Fibroblast of peridontal ligament (primary cell): ENCODE data around the gene SLC16A3.
"Not testable (repeated sequence)": the region's sequence is repeated elsewhere in the genome, so short reads cannot be mapped to it uniquely, and the experiment has no call there.

Source experiments
- DNase-seq: peaks from one replicate; pipeline ENCODE4 v3.0.0-alpha.2; 2010; ENCODE audit errors: extremely low read depth

Gene SLC16A3

DNA sequence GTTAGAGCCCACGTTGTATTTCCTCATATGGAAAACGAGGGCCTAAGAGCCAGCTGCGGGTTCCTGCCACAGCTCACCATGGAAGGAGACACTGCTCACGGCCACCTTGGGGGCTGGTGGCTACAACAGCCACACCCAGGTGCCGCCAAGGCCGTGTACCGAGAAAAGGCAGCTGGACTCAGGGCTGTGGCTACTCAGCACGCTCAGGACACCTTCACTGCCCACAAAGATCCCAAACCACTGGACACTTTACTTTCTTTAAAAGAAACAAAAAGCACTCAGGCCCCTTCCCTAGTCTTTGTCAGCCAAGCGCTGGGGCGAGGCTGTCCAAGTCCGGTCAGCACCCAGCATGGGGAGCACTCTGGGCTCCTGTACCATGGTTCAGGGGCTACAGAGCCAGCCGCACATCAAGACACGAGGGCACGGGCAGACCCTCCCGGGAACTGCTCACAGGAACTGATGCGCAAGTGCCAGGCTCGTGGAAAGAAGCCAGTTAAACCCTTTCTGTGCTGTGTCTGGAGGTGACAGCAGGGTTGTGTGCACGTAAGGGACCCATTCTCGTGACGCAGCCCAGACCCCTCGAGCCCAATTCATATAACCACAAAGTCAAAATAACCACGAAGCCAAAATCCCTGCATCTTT is 18.5 kb downstream of the SLC16A3 start:
- DNase-seq: no peak

DNA sequence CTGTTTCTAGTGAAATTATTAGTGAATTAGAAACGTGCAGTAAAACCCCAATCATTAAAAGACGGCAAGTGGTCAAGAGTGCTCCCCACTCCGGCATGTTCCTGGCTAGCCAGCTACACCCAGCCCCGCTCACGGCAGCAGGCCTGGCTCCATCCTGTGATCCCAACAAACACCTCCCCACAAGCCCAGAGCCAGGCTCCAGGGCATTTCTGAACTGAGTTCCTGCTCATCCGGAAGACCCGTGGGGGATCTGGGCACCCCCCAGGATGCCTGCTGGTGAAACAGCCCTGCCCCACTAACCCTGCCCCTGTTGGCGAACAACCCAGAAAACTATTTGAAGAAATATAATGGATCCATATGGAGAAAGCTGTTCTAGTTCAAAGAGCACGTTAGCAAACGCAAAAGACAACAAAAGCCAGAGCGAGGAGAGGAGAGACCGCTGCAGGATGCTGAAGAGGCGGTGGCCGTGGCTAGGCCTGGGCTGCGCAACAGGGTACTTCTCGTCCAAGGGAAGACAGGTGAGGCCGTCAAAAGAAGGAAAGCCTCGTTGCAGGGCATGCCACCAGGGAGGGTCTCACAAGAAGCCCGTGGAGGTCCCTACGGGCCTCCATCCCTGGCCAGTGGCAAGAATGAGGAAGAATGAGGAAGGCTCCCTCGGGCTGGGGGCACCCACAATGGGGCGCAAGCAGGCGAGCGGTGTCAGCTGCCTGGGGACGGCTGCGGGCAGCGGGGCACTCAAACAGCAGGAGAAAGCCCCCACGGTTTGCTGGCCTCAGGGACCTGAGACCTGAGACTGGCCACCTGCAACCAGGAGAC is 19.2 kb downstream of the SLC16A3 start:
- no peak for DNase-seq

DNA sequence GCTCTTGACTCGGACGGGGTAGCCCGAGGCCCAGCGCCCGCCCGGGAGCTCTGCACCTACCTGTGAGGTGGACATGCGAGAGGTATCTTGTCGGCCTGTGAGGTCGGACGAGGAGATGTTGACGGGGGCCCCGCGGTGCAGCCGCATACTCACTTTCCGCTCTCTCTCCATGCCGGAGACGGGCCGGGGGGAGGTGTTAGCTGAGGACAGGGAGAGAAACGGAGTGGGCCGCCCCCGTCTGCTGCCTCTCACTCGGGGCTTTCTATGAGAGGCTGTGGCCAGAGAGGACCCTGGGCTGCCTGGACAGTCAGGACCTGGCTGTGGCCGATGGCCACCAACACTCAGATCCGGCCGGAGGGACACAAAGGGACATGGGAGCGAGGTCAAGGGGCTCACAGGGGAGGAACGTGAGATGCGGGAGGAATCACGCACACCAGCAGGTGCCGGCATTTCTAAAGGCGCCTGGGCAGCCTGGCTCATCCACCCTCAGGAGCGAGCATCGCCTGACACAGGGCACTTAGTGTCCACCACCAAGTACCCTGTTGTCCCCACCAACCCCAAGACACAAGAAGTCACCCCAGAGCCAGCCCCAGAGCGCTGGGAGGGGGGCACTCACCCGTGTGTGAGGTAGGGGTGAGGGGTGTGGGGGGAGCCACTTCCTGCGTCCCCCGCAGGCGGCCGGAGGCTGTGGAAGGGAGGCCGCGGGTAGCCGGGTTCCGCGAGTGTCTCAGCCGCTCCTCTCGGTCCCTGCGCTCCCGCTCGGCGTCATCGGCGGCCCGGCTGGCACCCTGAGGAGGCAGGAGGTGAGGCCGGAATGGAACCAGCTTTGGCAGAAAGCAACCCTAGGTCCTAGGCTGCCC is 20.2 kb downstream of the SLC16A3 start:
- DNase-seq: no peak

DNA sequence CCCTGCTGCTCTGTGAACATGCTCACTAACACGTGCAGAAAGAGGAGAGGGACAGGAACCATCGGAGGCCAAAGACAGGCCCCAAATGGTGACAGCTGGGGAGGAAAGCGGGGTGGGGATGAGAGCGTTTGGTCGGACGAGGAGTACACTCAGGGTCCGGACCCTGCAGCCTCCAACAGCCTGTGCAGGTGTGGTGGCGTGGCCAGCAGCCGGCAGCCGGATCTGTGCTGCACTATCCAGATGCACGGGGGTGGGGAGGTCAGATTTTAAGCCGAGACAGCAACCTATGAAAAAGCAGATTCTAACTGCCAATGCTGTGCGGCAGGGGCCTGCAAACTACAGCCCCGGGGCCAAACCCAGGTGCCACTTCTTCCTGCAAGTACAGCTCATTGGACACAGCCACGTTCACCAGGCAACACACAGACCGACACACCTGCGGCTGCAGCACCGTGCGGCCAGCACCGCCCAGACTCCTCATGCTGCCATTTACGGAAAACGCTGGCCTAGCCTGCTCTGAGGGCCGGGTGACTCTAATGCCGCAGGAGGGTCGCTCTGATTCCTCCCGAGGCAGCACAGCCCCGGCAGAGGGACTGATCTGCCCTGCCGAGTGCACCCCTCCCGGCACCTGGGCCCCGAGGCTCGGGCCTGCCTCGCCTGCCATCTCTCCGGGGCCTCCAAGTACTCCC is 21.2 kb downstream of the SLC16A3 start:
- no peak for DNase-seq

DNA sequence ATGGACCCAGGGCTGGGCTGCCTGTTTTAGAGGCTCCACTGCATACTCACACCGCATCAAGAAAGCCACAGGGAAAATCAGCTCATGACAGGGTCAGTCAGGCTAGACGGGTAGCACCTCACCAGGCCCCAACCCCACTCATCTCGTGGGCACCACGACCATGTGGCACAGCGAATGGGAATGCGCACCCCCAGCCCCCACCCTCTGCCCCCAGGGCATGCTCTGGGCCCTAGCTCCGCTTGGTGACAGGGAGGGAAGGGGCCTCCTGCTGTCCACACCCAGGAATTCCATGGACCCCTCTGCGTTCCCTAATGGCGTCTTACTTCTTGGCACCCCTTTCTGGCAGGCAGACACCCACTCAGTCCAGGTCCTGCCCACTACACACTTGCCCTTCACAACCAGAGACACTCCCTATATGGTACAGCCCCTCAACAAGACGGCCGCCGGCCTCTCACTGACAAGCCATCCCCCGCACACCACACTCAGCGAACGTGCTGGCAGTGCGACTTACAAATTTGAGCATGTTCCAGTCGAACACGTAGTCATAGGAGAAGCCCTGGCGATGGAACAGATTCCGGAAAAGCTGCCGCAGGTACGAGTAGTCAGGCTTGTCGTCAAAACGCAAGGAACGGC is 22.1 kb downstream of the SLC16A3 start:
- DNase-seq: no peak

DNA sequence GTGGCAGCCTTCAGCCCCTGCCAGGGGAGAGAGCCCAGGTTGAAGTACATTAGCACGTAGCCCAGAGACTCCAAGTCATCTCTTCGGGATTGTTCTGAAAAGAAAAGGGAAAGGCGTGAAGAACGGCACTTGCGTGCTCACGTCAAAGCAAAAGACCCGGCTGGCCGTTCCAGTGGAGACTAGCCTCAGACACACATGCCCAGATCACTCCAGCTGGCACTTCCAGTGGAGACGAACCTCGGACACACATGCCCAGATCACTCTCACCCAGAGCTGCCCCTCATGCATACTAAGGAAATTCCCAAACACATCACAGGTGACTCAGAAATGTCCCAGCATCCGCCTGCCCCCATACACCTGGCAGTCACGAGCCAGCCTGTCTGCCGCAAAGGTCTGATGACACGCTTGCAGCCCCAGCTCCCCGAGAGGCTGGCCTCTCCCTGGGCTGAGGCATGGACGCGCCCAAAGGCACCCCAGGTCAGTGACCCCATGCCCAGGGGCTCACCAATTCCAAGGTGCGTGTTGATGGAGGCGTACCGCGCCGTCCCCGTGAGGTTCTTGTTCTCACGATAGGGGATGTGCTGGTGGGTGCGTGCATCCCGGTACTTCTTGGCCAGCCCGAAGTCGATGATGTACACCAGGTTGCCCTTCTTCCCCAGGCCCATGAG is 23.8 kb downstream of the SLC16A3 start:
- no peak for DNase-seq

DNA sequence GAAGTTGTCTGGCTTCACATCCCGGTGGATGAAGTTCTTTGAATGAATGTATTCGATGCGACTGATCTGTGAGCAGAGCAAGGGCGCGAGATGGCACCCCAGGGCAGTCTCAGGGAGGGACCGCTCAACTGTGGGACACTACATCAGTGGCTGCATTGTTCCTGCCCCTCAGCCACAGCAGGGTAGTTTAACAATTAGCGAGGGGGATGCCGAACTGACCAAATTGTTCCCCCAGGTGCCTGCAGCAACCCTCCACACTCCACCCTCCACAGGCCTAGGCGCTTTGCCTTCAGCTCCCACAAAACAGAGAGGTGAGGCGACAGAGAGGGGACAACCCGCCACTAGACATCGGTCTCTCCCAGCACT is 24.3 kb downstream of the SLC16A3 start:
- no peak for DNase-seq

DNA sequence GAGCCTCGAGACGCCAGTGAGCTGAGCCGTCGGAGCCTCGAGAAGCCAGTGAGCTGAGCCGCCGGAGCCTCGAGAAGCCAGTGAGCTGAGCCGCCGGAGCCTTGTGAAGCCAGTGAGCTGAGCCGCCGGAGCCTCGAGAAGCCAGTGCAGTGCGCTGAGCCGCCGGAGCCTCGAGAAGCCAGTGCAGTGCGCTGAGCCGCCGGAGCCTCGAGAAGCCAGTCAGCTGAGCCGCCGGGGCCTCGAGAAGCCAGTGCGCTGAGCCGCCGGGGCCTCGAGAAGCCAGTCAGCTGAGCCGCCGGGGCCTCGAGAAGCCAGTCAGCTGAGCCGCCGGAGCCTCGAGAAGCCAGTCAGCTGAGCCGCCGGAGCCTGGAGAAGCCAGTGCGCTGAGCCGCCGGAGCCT is 25.3 kb downstream of the SLC16A3 start:
- DNase-seq: not testable (repeated sequence)

DNA sequence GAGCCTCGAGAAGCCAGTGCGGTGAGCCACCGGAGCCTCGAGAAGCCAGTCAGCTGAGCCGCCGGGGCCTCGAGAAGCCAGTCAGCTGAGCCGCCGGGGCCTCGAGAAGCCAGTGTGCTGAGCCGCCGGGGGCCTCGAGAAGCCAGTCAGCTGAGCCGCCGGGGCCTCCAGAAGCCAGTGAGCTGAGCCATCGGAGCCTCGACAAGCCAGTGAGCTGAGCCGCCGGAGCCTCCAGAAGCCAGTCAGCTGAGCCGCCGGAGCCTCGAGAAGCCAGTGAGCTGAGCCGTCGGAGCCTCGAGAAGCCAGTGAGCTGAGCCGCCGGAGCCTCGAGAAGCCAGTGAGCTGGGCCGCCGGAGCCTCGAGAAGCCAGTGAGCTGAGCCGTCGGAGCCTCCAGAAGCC is 25.9 kb downstream of the SLC16A3 start:
- not testable (repeated sequence) for DNase-seq

DNA sequence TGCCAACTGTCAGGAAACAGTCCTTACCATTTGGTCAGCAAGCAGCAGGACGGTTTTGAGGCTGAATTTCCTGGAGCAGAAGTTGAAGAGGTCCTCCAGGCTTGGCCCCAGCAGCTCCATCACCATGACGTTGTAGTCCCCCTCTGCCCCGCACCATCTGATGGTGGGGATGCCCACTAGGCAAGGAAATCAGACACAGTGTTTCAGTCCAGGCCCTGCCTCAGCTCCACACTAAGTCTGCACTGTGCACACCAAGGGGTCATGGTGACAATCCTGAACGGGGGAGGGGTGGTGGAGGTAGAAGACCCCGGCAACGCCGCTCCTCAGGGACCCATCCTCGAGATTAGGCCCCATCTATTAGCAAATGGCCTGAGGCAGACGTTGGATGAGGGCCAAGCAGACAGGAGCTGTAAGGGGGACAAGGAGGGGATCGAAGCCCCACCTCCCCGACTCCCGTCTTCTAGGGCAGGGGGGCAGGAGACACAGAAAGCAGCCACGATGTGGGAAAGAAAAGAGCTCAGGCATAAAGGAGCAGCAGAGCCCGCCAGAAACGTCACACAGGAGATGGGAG is 26.6 kb downstream of the SLC16A3 start:
- no peak for DNase-seq

DNA sequence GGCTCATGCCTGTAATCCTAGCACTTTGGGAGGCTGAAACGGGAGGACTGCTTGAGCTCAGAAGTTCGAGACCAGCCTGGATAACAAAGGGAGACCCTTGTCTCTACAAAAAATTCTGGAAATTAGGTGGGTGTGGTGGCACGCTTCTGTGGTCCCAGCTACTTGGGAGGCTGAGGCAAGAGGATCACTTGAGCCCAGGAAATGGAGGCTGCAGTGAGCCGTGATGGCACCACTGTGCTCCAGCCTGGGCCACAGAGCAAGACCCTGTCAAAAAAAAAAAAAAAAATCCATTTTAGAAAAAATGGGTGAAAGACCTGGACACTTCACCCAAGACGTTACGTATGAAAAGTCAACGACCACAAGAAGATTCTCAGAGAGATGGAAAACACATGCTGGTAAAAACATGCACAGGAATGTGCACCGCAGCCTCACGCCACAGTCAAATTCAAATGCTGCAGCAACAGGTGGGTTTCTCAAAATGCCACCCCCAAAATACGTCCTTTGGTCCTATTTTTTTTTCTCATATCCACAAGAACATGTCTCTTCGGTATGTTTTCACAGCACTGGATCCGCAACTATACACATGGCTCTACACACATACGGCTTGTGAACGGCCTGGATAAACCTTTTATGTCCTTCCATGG is 27.5 kb downstream of the SLC16A3 start:
- DNase-seq: no peak

DNA sequence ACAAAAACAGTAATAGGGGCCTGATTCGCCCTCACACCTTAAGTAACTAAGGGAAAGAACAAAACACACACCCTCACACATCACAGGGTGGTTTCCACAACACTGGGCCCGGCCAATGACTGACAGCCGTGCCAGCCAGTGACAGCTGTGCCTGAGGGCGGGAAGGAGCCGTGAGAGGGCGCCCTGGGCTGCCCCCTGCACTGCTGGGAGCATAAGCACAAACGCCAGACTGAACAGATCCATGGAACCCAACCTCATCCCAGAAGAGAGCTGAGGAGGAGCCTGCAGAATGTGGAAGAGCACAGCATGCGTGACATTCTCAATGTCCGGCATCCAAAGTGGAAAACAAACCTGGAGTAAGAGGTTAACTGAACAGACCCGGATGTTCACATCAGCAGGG is 28.6 kb downstream of the SLC16A3 start:
- DNase-seq: peak; percentile 23

DNA sequence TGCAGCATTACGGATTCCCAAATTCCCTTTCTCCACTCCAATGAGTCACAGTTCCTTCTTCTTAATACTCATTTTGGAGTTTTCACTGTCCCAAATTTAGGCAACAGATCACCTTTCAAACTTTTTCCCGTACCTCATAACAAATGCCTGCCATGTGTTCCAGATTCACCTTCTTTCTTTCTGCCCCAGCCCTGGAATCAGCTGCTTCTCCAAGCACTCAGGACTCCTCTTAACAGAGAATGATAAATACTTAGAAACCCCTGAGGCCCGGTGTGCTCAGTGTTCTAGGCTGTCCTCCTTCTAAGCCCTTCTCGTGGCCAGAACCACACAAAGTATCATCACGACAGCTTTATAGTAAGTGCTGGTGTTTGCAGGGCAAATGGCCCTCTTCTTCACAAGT is 29.7 kb downstream of the SLC16A3 start:
- no peak for DNase-seq

DNA sequence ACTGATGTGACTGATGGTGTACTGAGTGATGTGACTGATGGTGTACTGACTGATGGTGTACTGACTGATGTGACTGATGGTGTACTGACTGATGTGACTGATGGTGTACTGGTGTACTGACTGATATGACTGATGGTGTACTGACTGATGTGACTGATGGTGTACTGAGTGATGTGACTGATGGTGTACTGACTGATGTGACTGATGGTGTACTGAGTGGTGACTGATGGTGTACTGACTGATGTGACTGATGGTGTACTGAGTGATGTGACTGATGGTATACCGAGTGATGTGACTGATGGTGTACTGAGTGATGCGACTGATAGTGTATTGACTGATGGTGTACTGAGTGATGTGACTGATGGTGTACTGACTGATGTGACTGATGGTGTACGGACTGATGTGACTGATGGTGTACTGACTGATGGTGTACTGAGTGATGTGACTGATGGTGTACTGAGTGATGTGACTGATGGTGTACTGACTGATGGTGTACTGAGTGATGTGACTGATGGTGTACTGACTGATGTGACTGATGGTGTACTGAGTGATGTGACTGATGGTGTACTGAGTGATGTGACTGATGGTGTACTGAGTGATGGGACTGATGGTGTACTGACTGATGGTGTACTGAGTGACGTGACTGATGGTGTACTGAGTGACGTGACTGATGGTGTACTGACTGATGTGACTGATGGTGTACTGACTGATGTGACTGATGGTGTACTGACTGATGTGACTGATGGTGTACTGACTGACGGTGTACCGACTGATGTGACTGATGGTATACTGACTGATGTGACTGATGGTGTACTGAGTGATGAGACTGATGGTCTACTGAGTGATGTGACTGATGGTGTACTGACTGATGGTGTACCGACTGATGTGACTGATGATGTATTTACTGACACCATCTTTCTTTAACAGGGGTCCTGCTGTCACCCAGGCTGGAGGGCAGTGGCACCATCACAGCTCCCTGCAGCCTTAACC is 31.4 kb downstream of the SLC16A3 start:
- not testable (repeated sequence) for DNase-seq

DNA sequence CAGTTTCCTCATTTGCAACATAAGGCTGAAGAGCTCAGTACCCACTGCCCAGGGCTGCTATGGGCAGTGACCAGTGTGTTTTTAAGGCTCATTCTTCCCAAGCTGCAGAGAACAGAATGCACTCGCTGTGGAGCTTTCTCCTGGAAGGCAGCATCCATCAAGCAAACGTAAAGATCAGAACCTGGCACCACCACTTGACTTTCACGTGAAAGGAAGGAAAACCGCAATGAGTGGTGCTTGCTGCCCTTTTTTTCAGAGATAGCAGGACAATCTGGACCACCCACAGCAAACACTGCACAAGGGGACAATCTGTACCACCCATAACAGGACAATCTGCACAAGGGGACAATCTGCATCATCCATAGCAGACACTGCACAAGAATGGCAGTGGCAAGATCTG is 33.5 kb downstream of the SLC16A3 start:
- DNase-seq: no peak

DNA sequence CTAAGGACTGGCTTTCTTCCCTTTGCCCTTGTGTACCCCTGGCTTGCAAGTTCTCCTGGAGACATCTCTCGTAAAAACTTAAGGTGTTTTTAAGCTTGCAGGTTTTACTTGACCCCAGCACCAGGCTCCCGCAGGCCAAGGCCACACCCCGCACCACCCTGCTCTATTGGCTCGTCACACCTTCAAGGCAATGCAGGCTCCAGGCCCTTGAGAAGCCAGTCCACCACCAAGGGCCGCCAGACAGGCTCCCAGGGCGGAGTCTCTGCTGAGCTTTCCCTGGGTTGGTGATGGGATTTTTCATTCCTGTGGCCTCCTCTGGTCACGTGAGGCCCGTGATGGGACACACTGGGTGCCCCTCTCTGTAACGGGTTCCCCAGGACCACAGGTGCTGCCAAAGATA is 34.8 kb downstream of the SLC16A3 start:
- no peak for DNase-seq

DNA sequence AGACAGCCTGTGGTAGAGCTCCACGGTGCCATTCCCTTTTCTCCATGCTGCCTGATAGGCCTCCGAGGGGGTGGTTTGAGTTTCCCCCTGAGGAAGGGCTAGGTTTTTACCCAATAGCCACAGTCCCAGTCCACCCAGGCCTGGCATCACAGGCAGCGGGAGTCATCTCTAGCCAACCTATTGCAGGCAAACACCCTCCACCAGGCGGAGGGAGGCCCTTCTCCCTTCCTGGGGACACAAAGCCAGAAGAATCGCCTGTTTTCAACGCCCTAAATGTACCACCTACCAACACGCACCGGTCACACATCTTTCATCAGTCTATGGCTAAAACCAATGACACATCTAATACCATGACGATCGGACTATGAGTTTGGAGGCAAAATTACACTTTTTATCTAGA is 37.3 kb downstream of the SLC16A3 start:
- no peak for DNase-seq

DNA sequence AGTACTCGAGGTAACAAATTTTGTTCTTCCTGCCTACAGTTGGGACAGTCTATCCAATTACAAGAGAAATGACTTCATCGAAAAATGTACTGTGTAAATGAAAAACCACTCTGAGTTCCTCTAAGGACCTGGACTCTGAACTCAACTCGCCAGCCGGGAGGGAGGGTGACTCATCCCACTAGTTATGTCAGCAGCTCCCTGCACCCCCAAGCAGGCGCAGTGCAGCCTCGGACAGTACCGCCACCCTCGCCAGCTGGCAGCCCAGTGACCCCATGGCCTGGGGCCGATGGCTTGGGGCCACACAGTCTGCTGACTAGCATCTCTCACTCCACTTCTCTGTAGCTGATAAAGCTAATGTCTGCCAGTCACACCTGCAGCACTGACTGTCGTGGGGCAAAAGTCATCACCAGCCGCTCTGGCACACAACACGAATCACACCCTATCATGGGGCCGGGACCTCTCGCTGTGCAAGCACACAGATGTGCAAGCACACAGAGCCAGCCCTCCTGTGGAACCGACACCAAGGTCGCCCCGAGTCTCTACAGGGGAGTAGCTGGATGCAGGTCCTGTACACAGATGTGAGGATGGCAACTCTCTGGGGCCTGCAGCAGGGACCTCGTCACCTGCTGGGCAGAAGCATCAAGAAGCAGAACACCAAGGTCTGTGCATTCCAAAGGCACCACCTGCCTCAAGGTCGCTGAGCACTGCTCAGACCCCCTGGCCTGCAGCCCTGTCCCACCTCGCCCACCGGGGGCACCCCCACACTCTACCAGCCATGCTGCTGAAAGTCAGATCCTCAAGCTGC is 38.9 kb downstream of the SLC16A3 start:
- DNase-seq: peak; percentile 96
